ENCODE results near the gene KHNYN. TPM values are rescaled to one million over a fixed set of nuclear protein-coding genes. Genes with fewer than 3 reads are reported as not detected.

The KHNYN gene
- total RNA-seq = 100 to 1,000 TPM in 1 of 4 donors, 10 to 100 TPM in 3; 66.0 to 147 (median 90.6) TPM

GRCh38 chr14:24429395-24430142 is at the start of gene KHNYN, which contains the start of gene CBLN3:
KHNYN (plus strand) TSS chr14:24429954; CDS start chr14:24430731, 777 bp downstream.
CBLN3 (minus strand) TSS chr14:24429668; CDS start chr14:24429054, 614 bp downstream.
- peak; percentile 91 to 98 for DNase-seq (ENCODE audit: low spot score in 2 of 2)
- TF ChIP-seq CTCF (IDR thresholded peaks at IDR 0.05) (no peak), POLR2A (IDR thresholded peaks at IDR 0.05) (peak in 1 of 2 donors; percentile 96)
- 5 to 8% methylated on average over 25 to 43 of the region's 57 CpGs for WGBS, 2 donors
- intact Hi-C loops (cut with DNase I; ENCODE audit: low total_unique reads) = loop anchor here (2.0 to 5.0 kb wide), 2 partner anchors 62 to 97 kb away; partner anchors contain the start of gene NFATC4
- peak within 1 kb of the TSS; percentile 66 for H3K4me3 ChIP-seq (ENCODE audit: low read depth, poor library complexity, severe bottlenecking)

DNA sequence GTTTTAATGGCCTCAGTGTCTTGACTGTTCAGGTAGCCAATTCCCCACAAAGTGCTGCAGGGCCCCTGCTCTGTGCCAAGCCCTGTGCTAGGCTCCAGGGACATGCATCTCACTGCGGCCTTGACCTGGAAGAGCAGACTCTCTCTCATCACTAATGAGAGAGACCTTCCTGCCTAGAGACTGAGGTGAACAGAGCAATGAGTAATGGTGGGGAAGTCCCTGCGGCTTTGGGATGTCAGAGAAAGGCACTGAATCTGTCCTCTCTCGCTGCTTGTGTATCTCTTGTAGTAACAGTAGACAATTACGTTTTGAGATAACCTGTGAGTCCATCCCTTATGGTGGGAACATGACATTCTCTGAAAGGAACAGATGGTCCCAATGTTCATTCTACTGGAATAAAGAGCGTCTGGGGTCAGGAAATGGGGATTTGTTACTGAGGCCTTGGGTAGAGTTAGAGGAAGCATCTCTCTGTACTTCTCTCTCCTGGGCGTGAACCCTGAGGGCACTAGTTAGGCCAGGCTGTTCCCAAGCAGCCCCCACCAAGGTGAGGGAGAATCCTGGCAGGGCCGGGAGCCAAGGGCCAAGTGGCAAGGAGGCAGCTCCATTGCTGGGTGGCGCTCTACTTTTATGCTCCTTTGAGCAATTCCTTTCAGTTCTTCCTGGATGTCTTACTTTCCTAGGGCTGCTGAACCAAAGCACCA is 48.2 kb upstream of the KHNYN start:
- 59 to 75% methylated on average over 8 of the region's 8 CpGs for WGBS, 2 donors
- TF ChIP-seq CTCF (IDR thresholded peaks at IDR 0.05) = no peak
- TF ChIP-seq POLR2A (IDR thresholded peaks at IDR 0.05) = no peak
- intact Hi-C loops (cut with DNase I; ENCODE audit: low total_unique reads) = no loop called here
- DNase-seq (ENCODE audit: low spot score in 2 of 2) = peak in 1 of 2 donors; percentile 62
- no peak overlapping the region for H3K4me3 ChIP-seq (ENCODE audit: low read depth, poor library complexity, severe bottlenecking)

- no peak overlapping the region for H3K4me3 ChIP-seq (ENCODE audit: low read depth, poor library complexity, severe bottlenecking)
- no peak for TF ChIP-seq POLR2A (IDR thresholded peaks at IDR 0.05)
- TF ChIP-seq CTCF (IDR thresholded peaks at IDR 0.05) = no peak
- WGBS, 2 donors = 30 to 41% methylated on average over 4 of the region's 4 CpGs
- DNase-seq (ENCODE audit: low spot score in 2 of 2) = peak in 1 of 2 donors; percentile 53
- intact Hi-C loops (cut with DNase I; ENCODE audit: low total_unique reads) = no loop called here
Observed at GRCh38 chr14:24382064-24382371, 47.7 kb upstream of the KHNYN start.

- 67 to 70% methylated on average over 4 of the region's 4 CpGs for WGBS, 2 donors
- H3K4me3 ChIP-seq (ENCODE audit: low read depth, poor library complexity, severe bottlenecking) = no peak overlapping the region
- TF ChIP-seq CTCF (IDR thresholded peaks at IDR 0.05) = no peak
- TF ChIP-seq POLR2A (IDR thresholded peaks at IDR 0.05) = no peak
- DNase-seq (ENCODE audit: low spot score in 2 of 2) = no peak
- intact Hi-C loops (cut with DNase I; ENCODE audit: low total_unique reads) = no loop called here
Observed at GRCh38 chr14:24384169-24384568, 45.6 kb upstream of the KHNYN start.

- intact Hi-C loops (cut with DNase I; ENCODE audit: low total_unique reads) = no loop called here
- 86 to 91% methylated on average over 4 of the region's 4 CpGs for WGBS, 2 donors
- DNase-seq (ENCODE audit: low spot score in 2 of 2) = no peak
- no peak overlapping the region for H3K4me3 ChIP-seq (ENCODE audit: low read depth, poor library complexity, severe bottlenecking)
- TF ChIP-seq CTCF (IDR thresholded peaks at IDR 0.05) (no peak), POLR2A (IDR thresholded peaks at IDR 0.05) (no peak)
Observed at GRCh38 chr14:24385524-24385923, 44.2 kb upstream of the KHNYN start.

All from lower leg skin (tissue), 4 donors.